PC-3 (cell line): Measurements from ENCODE around the gene NACC2.

Experiments
- CTCF ChIP-seq: fragments of 300-600 bp; sonication (generic); conservative IDR thresholded peaks from 2 replicates; pipeline ENCODE4 v1.5.1; 2017; ENCODE audit warnings: antibody characterized with exemption, low read depth, mild to moderate bottlenecking, low read length
- EZH2 ChIP-seq: fragments of 300-600 bp; sonication (generic); IDR thresholded peaks from one replicate; pipeline ENCODE4 v1.6.1; 2017; ENCODE audit warnings: antibody characterized with exemption, mild to moderate bottlenecking, low read length; ENCODE audit not compliant: unreplicated experiment
- EZH2phosphoT487 ChIP-seq: fragments of 300-600 bp; sonication (generic); IDR thresholded peaks from 2 replicates; pipeline ENCODE4 v1.6.1; 2018; ENCODE audit warnings: mild to moderate bottlenecking, antibody characterized with exemption, low read length, borderline replicate concordance

GRCh38 chr9:136010615-136011361 lies 84.3 kb downstream of the NACC2 start:
- TF ChIP-seq CTCF (no peak), EZH2phosphoT487 (no peak), EZH2 (no peak)
